ENCODE data around the gene TTLL4.

GRCh38 chr2:218804817-218805216 lies 94.2 kb downstream of the TTLL4 start:
- no peak for TF ChIP-seq CTCF (IDR thresholded peaks at IDR 0.05)
- no peak for TF ChIP-seq EZH2phosphoT487 (IDR thresholded peaks at IDR 0.05)
